ENCODE results near the gene EPHX1.
A peak's percentile ranks its signal among the peaks of the same experiment; 100 is the strongest.
"Not testable (repeated sequence)": the region's sequence is repeated elsewhere in the genome, so short reads cannot be mapped to it uniquely, and the experiment has no call there.

Gene EPHX1

DNA sequence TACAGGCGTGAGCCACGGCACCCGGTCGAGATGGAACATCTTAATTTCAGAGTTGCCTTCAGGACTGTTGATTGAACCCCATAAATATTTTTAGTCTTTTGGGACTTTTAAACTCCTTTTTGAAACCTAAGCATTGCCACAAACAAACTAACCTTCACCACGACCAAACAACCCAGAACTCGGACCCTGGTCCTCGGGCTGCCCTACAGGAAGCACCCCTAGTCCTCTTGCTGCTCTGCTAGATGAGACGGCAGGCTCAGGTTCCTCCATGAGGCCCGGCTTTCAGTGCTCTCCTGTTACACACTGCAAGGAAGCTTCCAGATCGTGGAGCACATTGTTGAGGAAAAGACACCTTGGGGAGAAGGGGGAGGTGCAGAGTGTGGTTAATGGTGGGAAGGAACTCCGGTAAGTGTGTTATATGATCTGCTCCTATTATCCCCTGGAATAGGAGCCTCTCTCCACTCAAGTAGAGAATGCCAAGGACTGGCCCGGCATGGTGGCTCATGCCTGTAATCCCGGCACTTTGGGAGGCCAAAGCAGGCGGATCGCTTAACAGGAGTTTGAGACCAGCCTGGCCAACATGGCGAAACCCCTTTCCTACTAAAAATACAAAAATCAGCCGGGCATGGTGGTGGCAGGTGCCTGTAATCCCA is 5.7 kb downstream of the EPHX1 start:
- no peak for FAIRE-seq
- no peak for DNase-seq (ENCODE audit: insufficient read length, low spot score)

DNA sequence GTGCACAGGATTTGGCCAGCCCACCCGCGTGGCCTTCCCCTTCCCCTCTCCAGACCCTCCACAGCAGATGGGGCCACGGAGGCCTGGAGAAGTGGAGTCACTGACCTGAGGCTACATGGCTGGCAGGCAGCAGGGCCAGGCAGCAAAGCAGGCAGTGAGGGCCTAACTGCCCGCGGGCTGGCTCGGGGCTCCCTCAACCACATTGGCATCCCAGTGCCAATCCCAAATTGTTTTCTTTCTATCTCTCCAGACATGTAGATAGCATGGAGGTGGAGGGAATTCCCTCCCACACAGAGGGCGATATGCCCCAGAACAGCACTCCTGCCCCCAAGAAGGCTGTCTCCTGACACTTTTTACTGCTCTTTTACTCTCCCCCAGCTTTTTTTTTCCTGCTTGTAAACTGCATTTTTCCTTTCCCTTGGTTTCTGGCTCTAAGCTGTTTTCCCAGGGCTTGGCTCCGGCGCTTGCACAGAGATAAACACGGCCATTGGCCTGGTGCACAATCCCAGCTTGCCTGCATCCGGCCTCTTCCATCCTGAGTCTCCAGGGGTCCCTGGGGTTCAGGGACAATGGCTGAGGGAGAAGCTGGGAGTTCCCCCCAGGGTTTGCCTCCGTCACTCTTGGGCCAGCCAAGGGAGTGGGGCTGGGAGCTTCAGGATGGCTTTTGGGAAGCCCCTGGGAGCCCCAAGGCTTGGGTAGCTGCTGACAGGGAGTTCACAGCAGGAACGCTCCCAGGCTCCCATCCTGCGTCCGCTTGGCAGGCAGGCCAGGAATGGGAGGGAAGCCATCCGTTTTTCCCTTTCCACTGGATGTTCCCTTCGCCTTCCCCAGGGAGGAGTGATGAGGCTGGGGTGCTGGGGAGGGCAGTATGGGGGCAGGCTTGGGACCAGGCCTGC is 7.0 kb downstream of the EPHX1 start:
- FAIRE-seq = no peak
- no peak for DNase-seq (ENCODE audit: insufficient read length, low spot score)

DNA sequence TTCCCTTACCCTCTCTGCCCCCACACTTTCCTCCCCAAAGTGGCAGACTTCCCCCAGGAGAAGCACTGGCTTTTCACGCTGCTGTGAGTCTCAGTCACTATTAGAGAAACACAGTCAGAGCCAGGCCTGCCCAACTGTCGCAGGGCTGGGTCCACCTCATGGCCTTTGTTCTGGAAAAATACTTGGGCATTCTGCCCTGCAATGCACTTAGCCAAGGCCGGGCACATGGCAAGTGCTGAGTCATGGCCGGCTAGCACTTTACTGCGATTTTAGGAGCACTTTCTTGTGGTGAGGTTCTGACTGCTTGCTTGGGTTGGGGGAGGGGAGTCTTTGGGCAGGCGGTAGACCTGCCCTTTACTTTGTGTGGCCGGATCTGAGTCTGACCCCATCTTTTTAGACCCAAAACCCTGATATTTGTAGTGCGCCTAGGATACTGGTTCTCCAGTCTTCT is 7.7 kb downstream of the EPHX1 start:
- no peak for FAIRE-seq

DNA sequence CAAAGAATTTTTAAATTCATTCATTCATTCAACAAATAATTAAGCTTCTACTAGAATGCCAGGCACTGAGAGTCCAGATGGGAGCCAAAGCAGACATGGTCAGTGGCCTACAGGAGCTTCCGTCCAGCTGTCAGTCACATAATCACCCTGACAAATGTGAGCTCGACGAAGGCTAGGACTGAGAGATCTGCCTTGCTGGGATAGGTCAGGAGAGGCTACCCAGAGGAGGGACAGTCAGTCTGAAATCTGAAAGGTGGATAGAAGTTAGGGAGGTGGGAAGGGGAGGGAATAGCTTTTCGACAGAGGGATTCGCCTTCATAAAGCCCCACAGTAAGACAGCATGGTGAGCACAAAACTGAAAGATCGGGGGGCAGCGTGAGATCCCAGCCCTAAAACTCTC is 8.3 kb downstream of the EPHX1 start:
- no peak for DNase-seq (ENCODE audit: insufficient read length, low spot score)
- FAIRE-seq = no peak

More for the DNA sequence above, 7.7 kb downstream of the EPHX1 start:
- DNase-seq (ENCODE audit: insufficient read length, low spot score) = peak; percentile 50

DNA sequence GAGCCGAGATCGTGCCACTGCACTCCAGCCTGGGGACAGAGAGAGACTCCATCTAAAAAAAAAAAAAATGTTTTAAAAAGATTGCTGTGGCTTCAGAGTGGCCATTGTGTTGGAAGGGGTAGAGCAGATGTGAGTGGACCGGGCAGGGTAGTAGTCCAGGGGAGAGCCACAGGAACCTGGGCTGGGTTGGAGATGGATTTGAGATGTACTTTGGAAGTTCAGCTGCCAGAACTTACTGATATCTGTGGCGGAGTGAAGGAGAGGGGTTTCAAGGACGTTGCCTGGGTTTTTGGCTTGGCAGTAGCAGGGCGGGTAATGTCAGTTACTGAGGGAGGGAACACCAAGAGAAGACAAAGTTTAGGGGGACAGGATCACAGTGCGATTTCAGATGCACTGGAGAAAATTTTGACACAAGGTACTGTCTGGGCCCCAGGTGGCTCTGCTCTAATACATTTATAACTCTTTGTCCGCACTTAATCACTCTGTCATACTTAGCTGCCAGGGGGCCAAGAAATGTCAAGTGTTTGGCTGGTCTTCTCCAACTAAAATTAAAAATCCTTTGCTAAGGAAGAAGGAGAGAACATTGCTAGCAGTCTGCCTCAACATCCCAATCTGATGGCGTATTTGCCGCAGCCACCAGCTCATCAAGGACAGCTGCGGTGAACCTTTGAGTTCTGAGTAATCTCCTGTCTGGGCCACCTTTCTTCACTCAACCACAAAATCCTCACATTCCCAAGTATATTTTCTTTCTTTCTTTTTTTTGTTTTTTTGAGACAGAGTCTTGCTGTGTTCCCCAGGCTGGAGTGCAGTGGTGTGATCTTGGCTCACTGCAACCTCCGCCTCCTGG is 9.6 kb downstream of the EPHX1 start:
- DNase-seq (ENCODE audit: insufficient read length, low spot score) (no peak), FAIRE-seq (no peak)

DNA sequence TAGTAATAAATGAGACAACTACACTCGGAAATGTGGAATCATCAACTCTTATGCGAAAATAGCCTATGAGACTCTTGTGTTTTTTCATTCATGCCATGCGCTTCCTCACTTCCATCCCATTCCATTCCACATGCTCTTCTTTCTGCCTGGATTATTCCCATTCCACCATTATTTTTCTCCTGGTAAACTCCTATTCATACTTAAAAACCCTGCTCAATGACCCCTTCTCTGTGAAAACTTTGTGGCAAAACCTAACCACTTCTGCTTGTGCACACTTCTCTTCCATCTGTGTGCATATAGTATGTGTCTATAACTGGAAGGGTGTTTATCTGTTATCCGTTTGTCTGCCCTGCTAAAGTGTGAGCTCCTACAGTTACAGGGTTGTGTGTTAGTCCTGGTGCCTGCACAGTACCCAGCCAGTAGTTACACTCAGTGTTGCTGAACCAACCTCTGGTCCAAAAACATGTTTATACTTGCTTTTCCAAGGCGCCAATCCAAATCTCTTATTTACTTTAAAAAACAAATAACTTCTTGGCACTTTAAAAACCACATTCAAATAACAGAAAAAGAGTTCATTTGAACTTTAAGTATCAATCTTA is 10.7 kb downstream of the EPHX1 start:
- no peak for DNase-seq (ENCODE audit: insufficient read length, low spot score)
- FAIRE-seq = no peak

DNA sequence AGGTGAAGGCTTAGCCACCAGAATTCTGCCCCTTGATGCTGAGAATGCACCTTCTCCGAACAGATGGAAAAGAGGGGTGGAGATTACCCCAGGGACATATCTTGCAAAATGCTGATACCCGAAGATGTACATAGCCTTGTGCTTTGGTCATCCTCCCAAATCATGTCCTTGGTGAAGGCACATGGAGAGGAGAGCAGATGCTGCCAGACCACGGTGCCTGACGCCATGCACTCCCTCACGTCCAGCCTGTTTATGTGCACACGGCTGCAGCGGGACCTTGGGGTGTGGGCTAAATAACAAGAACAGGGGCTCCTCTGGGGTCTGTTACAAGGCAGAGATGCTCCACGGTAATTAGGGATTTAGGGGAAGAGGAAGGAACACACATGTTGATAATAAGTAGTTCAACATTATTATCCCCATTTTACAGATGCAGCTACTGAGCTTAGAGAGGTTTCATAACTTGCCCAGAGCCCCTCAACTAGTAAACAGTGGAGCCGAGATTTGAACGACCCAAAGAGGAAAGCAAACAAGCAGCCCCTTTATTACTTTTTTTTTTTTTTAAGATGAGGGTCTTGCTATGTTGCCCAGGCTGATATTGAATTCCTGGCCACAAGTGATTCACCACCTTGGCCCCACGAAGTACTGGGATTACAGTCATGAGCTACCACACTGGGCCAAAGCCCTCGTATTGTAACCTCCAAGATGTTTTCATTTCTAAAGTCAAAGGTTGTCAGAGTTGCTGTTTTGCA is 12.9 kb downstream of the EPHX1 start:
- no peak for FAIRE-seq

DNA sequence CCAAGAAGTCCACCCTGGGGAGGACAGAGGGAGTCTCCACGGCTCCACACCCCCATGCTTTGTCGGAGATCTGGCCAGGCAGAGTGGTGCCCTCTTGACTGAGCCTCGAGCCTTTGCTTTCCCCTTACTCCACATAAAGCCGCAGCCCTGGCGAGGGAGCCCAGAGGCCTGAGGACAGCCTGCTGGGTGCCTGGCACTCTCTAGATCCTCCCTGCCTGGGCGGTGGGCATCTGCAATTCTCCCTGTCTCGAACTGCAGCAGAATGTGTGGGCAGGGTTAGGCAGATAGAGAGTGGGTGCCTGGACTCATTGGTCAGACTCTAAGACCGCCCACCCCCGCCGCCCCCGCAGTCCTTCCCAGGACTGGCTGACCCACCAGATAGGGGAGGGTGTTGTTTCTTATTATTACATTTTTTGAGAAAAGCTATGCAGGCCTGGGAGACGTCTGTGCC is 13.9 kb downstream of the EPHX1 start:
- DNase-seq (ENCODE audit: insufficient read length, low spot score) = no peak
- FAIRE-seq = no peak

More for the DNA sequence above, 12.9 kb downstream of the EPHX1 start:
- no peak for DNase-seq (ENCODE audit: insufficient read length, low spot score)

DNA sequence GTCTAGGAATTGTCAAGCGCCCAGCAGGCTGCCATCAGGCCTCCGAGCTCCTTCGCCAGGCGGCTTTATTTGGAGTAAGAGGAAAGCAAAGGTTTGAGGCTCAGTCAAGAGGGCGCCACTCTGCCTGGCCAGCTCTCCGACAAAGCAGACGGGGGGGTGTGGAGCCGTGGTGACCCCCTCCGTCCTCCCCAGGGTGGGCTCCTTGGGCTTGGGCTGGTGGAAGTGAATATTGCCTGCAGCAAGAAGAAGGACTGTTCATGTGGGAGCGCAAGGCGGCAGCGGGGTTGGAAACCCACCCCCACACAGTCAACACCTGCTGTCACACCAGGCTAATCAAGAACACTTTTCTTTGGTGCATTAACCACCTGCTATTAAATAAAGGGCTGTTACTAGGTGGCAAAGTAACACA is 14.6 kb downstream of the EPHX1 start:
- FAIRE-seq = no peak

DNA sequence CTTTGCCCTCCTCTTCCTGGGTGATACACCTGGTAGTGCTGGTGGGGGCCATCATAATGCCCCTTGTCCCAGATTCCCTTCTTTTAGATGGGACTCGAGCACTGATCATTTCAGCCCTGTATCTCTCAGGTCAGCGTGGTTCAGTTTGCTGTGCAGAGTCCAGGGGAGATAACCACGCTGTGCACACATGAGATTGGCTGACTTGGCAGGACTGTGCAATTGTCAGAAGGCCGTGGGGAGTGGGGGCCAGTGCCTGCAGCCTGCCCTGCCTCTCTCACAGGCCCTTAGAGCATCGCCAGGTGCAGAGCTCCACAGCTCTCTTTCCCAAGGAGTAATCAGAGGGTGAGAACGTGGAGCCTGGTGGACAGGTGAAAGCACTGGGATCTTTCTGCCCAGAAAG is 15.2 kb downstream of the EPHX1 start:
- FAIRE-seq (no peak), DNase-seq (ENCODE audit: insufficient read length, low spot score) (no peak)

More for the DNA sequence above, 14.6 kb downstream of the EPHX1 start:
- no peak for DNase-seq (ENCODE audit: insufficient read length, low spot score)

DNA sequence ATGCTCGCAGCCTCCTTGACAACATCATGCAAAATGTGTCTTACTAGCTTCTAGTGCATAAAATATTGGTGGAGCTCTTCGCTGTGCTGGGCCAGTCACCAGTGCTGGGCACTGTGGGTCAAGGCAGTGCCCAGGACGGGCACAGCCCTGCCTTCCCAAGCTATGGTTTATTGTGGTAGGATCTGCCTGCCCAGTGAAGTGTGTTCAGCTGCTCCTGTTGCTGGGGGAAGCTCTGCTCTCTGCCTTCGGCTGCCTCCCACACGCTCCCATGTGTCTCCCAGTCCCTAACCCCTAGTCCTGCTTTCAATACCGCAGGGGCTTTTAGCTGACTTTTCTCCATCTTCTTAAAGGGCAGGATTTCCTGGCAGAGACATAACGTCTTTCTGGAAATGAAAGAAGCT is 15.7 kb downstream of the EPHX1 start:
- no peak for DNase-seq (ENCODE audit: insufficient read length, low spot score)
- no peak for FAIRE-seq

DNA sequence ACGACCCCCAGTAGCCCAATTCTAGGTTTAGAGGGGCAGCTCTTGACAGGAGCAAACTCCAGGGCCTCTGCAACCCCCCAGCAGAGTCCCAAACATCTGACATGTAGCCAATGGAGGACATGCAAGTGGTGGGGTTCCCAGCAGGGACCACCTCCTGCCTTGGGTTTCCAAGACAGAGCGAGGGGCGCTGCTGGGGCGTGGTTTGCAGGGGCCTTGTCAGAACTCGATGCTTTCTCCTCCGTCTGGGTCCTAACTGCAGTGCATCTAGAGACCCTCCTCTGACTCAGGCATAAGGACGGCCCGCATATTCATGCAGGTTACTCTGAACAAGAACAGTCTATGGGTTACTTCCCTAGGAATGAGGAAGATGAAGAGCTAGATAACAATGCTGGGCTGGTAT is 17.2 kb downstream of the EPHX1 start:
- DNase-seq (ENCODE audit: insufficient read length, low spot score) (no peak), FAIRE-seq (no peak)

DNA sequence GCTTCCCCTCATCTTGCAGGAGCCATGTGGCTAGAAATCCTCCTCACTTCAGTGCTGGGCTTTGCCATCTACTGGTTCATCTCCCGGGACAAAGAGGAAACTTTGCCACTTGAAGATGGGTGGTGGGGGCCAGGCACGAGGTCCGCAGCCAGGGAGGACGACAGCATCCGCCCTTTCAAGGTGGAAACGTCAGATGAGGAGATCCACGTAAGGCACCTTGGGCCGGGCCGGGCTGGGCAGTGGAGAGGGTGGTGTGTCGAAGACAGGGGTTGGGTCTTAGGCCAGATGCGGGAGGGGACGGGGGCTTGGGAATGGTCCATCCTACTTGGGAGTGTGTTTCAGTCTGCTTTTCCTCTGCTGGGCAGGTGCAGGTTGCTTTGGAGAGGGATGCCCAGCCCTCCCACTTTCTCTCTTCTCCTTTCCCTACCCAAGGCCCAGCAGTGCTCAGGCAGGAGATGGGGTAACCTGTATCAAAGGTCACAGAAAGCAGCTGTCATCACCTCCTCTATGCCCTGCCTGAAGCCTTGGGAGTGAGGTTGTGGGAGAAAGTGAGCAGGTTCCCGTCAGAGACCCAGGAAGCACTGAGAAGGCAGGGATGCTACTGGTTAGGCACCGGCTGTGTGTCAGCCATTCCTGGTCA is 18.9 kb downstream of the EPHX1 start:
- FAIRE-seq = no peak
- no peak for DNase-seq (ENCODE audit: insufficient read length, low spot score)

DNA sequence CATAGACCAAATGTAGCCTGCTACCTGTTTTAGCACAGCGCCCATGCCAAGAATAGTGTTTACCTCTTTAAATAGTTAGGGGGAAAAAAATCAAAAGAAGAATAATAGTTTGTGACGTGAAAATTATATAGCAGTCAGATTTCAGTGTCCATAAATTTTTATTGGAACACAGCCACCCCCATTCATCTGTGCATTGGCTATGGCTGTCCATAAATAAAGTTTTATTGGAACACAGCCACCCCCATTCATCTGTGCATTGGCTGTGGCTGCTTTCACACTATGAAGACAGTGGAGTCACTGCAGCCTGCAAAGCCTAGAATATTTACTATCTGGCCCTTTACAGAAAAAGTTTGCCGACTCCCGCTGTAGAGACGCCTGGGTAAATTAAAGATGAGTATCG is 20.9 kb downstream of the EPHX1 start:
- DNase-seq (ENCODE audit: insufficient read length, low spot score) = no peak
- FAIRE-seq = no peak

DNA sequence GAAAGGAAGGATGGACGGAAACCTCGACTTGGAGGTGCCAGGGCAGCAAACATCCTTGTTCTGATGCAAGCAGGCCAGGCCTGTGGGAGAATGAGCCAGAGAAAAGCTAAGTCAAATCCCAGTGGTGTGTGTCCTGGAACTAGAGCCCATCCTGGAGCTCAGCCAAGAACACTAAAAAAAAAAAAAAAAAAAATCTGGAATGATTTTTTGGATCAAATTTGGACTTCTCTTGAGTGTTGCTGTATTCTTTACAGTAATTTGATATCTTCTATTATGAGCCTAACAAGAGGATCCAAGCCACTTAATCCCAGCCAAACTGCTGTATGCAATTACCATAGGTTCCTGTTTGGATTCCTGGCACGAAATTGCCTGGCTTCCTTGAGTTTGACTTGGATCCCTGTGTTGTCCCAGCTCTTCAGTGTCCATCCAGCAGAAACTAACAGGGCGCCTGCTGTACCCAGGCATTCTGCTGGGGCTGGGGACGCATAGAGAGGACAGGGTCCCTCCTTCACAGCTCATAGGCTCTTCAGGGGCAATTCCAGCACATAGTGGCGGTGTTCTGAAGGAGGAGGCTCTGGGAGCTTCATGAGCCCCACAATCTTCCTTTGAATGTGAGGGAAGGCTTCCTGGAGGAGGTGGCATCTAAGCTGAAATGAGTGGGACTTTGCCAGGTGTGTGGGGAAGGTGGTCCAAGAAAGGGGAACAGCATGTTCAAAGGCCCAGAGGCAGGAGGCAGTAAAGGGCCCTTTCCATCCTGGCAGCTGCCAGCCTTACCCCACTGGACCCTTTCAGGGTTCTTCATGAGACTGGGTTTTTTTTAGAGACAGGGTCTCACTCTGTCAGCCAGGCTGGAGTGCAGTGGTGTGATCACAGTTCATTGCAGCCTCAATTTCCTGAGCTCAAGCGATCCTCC is 24.7 kb downstream of the EPHX1 start:
- FAIRE-seq (no peak), DNase-seq (ENCODE audit: insufficient read length, low spot score) (peak; percentile 33)

DNA sequence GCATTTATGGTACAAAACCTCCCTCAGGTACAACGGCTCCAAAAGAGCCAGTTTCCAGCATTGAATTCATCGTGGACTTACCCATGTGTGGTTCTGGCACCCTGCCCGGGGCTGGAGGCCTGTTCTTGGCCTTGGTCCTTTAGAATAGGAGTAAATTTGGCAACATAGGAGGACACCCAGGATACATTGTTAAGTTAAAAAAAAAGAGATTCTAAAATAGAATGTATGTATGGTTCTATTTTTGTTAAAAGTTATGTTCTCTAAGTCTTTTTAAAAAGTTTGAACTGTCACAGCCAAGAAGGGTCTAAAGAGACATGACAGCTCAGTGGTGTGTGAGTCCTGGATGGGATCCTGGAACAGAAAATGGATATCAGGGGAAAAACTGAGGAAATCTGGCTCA is 25.9 kb downstream of the EPHX1 start:
- no peak for DNase-seq (ENCODE audit: insufficient read length, low spot score)
- no peak for FAIRE-seq

DNA sequence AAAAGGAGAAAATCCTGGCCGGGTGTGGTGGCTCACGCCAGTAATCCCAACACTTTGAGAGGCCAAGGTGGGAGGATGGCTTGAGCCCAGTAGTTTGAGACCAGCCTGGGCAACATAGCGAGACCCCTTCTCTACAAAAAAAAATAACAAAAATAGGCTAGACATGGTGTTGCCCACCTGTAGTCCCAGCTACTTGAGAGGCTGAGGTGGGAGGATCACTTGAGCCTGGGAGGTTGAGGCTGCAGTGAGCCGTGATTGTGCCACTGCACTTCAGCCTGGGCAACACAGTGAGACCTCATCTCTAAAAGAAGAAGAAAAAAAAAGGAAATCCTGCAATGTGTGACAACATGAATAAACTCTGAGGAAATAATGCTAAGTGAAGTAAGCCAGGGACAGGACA is 26.4 kb downstream of the EPHX1 start:
- FAIRE-seq; DNase-seq (ENCODE audit: insufficient read length, low spot score): not testable (repeated sequence)

DNA sequence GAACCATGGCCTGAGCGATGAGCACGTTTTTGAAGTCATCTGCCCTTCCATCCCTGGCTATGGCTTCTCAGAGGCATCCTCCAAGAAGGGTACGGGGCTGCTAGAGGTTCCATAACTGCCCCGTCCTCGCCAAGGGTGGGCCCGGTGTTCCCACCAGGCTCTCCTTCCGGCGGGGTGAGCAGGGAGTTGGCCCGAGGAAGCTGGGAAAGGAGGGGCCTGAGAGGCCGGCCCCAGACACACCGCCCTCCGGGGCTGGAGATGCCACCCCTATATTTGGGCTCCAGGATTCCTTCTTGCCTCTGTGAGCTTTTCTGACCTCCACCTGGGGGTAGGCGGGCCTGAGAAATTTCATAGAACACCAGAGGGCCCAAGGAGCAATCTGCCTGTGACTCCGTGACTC is 28.9 kb downstream of the EPHX1 start:
- DNase-seq (ENCODE audit: insufficient read length, low spot score) (no peak), FAIRE-seq (no peak)

All from HTR-8/SVneo (cell line).